Dedifferentiated amniotic fluid mesenchymal stem cell (primary cell): Measurements from ENCODE around the gene CHAT.

Experiments
- DNase-seq: peaks from one replicate; pipeline ENCODE4 v3.0.0-alpha.2; 2016; ENCODE audit errors: extremely low spot score

CHAT gene

DNA sequence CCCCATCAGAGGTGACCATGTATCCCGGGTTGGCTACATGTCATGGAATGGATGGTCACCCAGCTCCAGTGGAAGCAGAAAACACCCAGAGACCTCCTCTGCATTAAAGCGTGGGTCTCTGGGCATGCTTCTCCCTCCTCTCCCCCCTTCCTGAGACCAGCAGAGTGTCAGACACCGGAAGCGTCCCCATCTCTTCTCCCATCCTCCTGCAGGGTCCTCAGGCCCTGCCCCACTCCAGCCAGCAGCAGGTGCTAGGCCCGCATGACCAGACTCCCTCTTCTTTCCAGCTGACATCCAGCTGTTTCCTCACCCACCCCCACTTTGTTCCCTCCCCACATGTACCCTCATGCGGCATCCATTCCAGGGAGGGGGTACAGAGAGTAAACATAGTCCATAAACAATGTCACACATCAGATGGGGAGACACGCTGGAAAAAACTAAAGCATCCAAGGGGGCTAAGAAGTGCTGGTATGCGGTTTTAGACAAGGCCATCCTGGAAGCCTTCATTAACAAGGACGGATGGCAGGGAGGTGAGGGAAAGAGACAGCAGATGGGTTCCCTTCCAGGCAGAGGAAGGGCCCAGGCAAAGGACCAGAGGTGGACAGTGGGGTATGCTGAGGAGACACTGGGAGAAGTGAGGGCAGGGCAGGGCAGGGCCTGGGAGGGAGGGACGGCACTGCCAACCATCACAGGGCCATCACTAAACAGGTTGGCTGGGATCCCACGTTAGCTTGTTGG is 16.2 kb upstream of the CHAT start:
- no peak for DNase-seq

DNA sequence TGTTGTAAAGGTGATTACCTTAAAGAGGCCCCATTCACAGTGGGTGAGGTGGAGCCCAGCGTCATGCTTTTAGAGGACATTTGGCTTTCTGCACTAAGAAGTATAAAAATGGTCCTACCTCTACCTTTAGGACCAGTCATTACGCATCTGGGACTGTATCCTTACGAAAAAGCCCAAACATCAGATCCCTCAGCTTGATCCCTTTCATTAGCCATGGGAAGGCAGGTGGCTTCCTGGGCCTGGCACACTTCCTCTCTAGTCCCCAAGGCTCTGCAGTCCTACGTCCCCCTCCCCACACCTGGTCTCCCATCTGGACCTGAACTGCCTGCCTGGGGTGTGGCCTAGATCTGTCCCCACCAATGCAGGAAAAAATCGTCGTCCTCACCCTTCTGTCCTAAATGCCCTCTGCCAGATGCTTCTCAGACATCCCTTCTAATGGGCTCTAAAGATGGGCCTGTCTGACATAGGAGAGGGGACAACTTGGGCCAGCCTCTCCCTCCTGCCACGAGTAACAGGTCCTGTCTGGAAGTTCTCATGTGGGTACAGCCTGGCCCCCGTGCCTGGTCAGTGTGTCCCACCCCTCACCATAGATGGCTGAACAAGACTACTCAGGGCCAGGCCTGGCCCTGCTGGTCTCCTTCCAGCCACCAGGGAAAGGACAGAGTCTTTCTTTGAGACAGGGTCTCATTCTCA is 15.5 kb upstream of the CHAT start:
- no peak for DNase-seq

DNA sequence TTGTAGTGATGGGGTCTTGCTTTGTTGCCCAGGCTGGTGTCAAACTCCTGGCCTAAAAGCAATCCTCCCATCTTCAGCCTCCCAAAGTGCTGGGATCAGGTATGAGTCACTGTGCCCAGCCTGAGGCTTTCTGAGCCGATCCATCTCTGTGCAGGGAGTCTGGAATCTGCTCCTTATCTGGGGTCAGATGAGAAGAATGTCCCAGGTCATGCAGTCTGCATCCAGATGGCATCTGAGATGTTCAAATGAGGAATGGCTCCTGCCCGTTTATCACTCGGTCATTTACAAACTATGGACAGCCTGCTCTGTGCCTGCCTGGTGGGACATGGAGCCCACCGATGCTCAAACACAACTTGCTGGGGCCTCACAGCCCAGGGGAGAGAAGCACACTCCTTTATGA is 14.9 kb upstream of the CHAT start:
- DNase-seq = no peak

DNA sequence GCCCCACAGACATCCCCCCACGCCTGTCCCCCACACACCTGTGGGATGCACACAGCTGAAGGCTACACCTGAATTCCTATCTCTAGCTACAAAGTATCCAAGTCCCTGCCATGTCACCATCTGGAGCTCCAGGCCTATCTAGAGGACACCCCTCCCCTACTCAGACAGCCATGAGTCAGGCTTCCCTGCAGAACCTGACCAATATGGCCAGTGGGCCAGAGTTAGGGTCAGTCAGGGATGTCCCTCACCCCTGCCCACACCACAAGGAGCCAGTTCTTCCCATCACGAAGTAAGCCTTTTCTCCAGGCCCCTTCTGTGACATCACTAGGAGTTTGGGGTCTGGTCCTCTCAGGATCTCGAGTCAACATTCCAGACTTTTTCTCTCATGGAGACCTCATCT is 14.3 kb upstream of the CHAT start:
- DNase-seq = no peak

DNA sequence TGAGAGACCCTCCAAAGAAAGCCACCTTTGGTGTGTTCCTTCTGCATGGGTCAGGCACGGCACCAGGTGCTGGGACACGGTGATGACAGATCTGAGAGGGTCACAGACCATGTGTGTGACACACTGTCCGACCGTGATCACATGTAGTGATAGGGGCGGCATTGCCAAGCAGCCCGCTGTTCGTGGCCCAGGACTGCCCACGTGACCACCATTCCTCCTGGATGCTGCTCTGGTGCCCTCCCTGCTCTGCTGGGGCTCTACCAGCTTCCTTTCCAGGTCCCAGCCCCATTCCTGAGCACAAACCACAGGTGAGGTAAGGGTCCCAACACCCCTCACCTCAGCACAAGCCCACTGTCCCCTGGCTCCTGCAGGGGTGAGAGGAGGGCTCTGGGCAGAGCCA is 13.8 kb upstream of the CHAT start:
- DNase-seq = no peak

DNA sequence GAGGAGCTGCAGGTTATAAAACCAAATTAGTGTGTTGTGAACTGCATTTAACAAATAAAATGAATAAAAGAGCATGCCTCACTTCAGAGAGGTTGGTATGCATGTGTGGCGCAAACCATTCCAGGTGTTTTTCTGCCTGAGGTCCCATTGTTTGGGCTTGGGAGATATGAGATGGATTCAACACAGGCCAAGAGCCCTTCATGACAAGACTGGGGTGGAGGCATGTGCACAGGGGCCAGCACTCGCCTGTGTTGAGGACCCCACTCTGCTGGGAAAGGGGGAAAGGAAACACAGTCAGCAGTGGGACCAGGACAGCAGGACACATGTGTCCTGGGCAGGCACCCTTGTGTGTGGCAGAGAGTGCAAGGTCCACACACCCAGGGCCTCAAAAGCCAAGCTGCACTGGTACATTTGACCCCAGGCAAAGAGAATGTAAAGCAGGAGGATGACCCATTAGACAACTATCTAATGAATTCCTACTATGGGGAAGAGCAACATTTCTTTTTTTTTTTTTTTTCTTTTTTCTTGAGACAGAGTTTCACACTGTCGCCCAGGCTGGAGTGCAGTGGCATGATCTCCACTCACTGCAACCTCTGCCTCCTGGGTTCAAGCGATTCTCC is 12.9 kb upstream of the CHAT start:
- no peak for DNase-seq

DNA sequence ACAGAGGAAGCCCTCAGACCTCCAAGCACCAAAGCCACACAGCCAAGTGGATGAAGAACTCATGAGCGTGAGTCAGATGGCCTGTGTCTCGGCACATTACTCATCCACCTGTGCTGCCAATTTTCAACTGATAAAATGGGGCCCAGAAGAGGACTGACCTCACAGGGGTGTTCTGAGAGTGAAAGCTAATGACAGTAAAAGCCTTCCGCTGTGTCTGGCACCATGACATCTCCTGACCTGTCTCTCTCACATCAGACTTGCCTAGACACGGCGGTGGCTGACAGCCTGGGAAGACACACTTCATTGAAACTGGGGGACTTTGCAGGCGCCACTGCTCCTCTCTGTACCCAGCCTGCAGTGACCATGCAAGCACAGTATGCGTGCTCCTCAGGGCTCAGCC is 12.0 kb upstream of the CHAT start:
- DNase-seq = no peak

DNA sequence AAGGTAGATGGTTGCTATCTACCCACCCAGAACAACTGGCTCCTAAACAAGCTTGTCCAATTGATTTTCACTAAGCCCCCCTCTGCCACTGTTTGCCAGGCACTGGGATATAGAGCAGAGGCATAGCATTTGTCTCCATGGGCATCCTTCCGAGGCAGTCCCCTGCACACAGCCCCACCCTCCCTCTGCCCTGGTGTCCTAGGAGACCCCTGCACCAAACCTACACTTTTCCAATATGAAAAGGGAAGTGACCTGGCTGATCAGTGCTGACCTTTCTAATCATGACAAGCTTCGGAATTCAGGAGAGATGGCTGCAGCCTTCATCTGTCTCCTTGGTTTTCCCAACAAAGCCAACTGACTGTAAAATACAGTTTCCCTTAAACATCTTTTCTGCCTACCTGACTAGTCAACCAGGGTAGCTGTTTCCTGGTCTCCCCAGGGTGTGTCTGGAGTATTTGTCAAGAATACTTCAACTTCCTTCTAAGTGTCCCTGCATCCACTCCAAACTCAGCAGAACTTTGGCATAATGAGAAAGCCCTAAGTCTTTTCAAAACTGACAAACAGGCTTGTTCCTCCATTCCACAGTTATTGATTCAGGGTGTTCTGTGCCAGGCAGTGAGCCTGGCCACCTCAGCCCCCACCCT is 11.3 kb upstream of the CHAT start:
- DNase-seq = no peak

DNA sequence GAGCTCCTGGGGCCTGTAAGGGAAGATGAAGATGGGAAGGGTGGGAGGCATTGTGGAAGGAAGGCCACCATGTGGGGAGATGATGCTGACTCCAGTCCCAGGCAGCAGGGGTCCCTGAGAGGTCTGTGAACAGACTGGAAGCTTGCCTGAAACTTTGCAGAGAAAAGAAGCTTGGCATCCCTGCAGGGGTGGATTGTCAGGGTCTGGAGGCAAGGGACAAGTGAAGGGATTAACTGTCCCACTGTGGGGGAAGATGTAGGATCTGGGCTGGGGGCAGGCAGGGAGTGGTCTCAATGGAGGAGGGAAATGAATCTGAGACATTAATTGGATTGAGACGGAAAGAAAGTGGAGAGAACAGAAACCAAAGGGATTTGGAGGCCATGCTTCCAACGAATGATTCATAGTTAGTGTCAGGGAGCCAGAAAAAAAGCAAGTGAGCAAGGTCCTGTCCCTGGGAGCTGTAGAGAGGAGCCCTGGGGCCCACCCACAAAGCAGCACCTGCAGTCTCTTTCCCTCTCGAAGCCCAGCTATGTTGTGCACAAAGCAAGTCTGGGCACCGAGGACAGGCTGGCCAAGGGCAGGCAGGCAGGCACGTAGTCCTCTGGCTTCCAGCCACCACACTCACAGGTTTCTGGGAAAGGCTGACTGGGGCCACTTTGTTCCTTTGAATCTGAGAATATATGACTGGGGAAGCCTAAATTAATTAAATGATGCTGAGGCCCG is 8.5 kb upstream of the CHAT start:
- no peak for DNase-seq

DNA sequence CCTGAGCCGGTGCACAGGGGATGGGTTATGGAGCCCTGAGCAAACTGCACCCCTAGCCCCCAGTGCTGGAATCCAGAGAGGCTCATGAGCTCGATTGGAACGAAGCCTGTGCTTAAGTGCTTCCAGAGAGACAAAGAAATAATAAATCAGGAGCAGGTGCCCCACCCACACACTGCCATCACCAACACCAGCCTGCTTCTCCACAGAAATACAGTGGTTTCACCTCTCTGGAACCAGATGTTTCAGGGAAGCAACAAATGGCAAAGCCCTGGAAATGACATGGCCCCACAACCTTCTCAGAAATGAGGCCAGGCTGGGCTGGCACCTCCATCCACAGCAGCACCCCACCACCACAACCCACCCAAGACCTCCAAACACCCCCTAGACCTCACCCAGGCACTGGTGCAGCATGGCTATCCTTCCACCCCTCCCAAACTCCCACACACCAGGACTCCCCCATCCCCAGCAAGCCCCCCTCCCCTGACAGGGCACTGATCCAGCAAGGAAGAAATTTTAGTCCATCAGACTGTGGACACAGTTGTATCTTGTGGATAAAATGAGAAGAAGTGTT is 7.8 kb upstream of the CHAT start:
- DNase-seq = no peak

DNA sequence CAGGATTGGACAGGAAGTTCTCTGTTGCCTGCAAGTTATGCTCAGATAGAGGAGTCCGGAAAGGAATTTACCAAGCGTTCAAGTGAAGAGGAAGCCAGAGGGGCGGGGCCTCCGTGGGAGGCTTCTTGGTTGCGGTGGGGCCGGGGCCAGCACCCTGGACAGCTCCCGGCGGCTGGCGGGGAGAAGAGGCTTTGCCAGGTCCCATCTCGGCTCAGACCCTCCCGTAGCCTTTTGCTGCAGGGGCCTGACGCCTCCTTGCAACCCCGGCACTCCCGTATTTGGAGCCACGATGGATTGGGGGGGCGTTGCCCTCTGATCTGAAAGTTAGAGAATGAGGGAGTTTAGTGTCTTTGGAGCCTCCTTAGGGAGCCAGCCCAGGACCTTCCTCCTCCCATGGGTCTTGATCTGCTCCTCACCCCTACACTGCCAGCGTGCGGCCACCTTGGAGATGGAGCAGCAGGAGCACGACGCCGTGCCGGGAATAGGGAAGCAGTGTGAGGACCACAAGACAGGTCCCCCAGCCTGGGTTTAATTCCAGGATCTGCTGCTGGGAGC is 6.8 kb upstream of the CHAT start:
- peak; percentile 22 for DNase-seq

DNA sequence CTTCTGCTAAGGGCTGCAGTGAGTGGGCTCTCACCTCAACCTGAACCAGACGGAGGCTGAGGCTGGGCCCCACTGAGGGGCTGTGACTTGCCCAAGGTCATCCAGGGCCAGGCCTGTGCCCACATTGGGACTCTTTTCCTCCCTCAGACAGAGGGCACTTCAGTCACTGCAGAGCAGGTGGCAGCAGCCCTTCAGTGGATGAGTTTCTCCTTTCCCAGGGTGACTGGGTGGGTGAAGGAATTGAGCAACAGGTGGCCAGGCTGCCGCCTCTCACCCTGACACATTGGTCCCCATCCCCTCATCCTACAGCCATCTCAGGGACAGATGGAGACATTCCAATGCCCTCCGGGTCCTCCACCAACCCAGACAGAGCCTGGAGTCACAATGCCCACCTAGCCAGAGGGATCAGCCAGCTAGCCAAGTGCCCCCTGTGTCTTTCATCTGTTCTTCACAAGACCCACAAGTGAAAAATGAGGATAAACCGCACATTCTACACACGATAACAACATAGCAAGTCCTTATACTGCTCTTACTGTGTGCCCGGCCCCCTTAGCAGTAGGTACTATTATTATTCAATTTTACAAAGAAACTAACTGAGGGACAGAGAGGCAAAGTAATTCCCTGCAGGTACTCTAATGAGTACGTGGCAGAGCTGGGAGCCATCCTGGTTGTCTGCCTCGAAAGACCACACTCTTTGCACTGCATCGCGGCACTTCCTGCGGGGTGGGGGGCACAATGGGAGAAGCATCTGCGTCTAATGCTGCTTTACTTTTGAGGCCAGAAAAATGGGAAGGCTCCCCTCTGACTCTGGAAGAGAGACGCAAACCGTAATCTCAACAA is 5.5 kb upstream of the CHAT start:
- no peak for DNase-seq

DNA sequence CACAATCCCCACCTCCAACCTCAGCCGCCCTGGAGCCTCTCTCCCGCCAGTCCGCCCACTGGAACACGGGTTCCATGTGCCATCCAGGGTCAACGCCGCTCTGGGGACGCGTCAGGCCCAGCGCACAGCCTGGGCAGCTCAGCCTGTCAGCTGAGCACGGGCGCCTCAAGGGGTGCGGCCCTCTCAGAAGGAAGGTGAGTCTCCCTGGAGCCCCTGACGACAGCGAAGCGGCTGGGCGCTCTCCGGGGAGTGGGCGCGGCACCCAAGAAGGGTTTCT is 4.9 kb upstream of the CHAT start:
- DNase-seq = no peak

DNA sequence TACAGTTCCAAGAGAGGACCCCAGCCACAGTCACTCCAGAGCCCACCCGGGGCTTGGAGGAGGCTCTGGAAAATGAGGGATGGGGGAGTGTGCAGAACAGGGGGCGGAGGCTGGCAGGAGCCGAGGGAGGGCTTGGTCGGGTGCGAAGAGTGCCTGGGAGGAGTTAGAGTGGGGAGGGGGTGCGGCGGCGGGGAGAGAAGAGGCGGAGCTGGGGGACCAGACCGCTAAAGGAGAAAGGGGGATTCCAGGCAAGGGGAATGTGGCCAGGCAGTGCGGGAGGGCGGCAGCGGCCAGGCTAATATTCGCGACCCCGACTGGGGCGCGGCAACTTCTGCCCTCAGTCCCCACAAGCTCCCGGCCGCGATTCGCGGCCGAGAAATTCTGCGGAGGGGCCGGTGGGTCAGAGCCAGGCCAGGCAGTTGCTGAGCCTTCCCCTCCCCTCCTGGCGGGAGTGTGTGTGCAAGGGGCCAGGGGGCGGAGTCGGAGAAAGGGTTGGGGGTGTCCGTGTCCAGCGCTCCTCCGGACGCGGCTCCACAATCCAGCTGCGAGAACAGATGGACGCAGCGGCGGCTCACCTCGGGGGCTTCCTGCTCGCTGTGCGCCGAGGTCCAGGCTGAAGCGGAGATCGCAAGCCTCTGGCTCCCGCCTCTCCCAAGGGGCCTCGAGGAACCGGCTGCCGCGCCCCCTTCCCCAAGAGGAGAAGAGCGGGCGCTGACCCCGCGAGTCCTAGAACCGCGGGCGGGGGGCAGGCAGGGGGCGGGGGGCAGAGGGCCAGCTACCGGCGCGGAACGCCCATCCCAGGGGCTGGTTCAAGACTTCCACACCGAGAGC is 4.3 kb upstream of the CHAT start:
- DNase-seq = no peak

DNA sequence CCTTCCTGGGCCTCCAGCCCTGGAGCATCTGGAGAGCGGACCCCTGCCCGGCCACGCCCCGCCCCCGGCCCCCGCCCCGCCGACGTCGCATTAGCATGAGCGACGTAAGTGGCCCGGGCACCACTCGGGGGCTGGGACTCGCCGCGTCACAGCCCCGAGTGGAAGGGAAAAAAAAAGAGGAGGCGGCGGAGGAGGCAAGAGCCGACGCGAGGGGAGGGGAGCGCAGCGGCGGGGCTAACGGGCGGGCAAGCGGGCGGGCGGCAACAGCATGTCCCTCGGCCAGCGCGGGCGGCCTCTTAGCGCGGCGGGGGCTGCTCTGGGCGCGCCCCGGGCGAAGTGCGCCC is 3.8 kb upstream of the CHAT start, which contains the start of gene SLC18A3:
TSS of gene SLC18A3 (plus strand) at position 197 of the 344 bp plus-strand sequence. CDS start 431 bp downstream, outside the sequence.
- DNase-seq = no peak

DNA sequence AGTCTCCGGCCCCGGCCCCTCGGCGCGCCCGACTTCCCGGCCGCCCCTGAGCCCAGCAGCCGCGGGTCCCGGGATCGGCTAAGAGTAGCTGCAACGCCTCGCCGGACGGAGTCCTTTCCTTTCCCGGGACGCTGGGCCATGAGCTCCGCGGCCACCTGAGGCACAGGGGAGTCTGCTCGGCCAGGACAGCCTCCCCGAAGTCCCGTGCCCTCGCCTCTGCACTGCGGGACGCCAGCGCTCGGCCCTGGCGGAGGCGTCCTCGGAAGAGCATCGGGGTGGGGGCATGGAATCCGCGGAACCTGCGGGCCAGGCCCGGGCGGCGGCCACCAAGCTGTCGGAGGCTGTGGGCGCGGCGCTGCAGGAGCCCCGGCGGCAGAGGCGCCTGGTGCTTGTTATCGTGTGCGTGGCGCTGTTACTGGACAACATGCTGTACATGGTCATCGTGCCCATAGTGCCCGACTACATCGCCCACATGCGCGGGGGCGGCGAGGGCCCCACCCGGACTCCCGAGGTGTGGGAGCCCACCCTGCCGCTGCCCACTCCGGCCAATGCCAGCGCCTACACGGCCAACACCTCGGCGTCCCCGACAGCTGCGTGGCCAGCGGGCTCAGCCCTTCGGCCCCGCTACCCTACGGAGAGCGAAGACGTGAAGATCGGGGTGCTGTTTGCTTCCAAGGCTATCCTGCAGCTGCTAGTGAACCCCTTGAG is 3.2 kb upstream of the CHAT start:
- DNase-seq = no peak

DNA sequence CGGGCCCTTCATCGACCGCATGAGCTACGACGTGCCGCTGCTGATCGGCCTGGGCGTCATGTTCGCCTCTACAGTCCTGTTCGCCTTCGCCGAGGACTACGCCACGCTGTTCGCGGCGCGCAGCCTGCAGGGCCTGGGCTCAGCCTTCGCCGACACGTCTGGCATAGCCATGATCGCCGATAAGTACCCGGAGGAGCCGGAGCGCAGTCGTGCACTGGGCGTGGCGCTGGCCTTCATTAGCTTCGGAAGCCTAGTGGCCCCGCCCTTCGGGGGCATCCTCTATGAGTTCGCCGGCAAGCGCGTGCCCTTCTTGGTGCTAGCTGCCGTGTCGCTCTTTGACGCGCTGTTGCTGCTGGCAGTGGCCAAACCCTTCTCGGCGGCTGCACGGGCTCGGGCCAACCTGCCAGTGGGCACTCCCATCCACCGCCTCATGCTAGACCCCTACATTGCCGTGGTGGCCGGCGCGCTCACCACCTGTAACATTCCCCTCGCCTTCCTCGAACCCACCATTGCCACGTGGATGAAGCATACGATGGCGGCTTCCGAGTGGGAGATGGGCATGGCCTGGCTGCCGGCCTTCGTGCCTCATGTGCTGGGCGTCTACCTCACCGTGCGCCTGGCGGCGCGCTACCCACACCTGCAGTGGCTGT is 2.5 kb upstream of the CHAT start:
- no peak for DNase-seq

DNA sequence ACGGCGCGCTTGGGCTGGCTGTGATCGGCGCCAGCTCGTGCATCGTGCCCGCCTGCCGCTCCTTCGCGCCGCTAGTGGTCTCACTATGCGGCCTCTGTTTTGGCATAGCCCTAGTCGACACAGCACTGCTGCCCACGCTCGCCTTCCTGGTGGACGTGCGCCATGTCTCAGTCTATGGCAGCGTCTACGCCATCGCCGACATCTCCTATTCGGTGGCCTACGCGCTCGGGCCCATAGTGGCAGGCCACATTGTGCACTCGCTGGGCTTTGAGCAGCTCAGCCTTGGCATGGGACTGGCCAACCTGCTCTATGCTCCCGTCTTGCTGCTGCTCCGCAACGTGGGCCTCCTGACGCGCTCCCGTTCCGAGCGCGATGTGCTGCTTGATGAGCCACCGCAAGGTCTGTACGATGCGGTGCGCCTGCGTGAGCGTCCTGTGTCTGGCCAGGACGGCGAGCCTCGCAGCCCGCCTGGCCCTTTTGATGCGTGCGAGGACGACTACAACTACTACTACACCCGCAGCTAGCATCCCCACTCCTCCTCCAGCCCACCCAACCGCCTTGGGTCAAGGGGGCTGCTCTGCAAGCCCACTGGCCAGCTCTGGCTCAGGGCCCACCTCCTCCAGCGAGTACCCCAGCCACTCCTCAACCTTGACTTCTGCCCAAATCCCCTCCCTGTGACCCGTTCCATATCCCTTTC is 1.9 kb upstream of the CHAT start:
- no peak for DNase-seq
